Smooth muscle cell (in vitro differentiated cells): ENCODE results near the gene RAB11FIP4. TPM values are rescaled to one million over a fixed set of nuclear protein-coding genes. Genes with fewer than 3 reads are reported as not detected.

Experiments used
- DNase-seq: peaks from one replicate; lab custom pipeline; 2025; ENCODE audit not compliant: unreplicated experiment; lab: John Stamatoyannopoulos, UW
- H2AFZ ChIP-seq: fragments of 200-600 bp; sonication (generic); 2 replicates; pipeline ENCODE4 v1.6.0; 2016; ENCODE audit warnings: antibody characterized with exemption, low read depth, mild to moderate bottlenecking
- H3F3A ChIP-seq: fragments of 200-600 bp; sonication (generic); 2 replicates; pipeline ENCODE4 v1.6.0; 2017; ENCODE audit warnings: antibody characterized with exemption, low read depth
- H3K27ac ChIP-seq: fragments of 200-600 bp; sonication (generic); 2 replicates; pipeline ENCODE4 v1.5.1; 2016; ENCODE audit warnings: low read depth, mild to moderate bottlenecking
- H3K27me3 ChIP-seq: fragments of 200-600 bp; sonication (generic); 2 replicates; pipeline ENCODE4 v1.6.1; 2016; ENCODE audit warnings: low read depth, mild to moderate bottlenecking
- H3K36me3 ChIP-seq: fragments of 200-600 bp; sonication (generic); 2 replicates; pipeline ENCODE4 v1.5.1; 2016; ENCODE audit warnings: low read depth
- H3K4me1 ChIP-seq: fragments of 200-600 bp; sonication (generic); 2 replicates; pipeline ENCODE4 v1.5.1; 2016; ENCODE audit warnings: low read depth
- H3K4me2 ChIP-seq: fragments of 200-600 bp; sonication (generic); 2 replicates; pipeline ENCODE4 v1.6.0; 2016; ENCODE audit warnings: mild to moderate bottlenecking
- H3K4me3 ChIP-seq: fragments of 200-600 bp; sonication (generic); 2 replicates; pipeline ENCODE4 v1.5.1; 2016; ENCODE audit warnings: mild to moderate bottlenecking
- H3K79me2 ChIP-seq: fragments of 200-600 bp; sonication (generic); 2 replicates; pipeline ENCODE4 v1.6.0; 2016; ENCODE audit warnings: low read depth, mild to moderate bottlenecking
- H3K9ac ChIP-seq: fragments of 200-600 bp; sonication (generic); 2 replicates; pipeline ENCODE4 v1.6.0; 2016; ENCODE audit warnings: low read depth
- H3K9me3 ChIP-seq: fragments of 200-600 bp; sonication (generic); replicated peaks from 2 replicates; pipeline ENCODE4 v1.5.1; 2016; ENCODE audit warnings: low read depth
- H4K20me1 ChIP-seq: fragments of 200-600 bp; sonication (generic); 2 replicates; pipeline ENCODE4 v1.6.0; 2016; ENCODE audit warnings: low read depth
- WGBS: methylation state at CpG from one replicate; pipeline ENCODE4 v1.1.7; 2016; ENCODE audit warnings: low lambda C conversion rate; 5-methylcytosine and 5-hydroxymethylcytosine counted together
- polyA plus RNA-seq: library from polyadenylated mRNA; unstranded; fragments of >200 nt; fragmentation: Nextera tagmentation; extraction: Ambion mirVana; gene quantifications from 2 replicates; pipeline ENCODE4 v1.2.1, GENCODE V29; 2016
- total RNA-seq: library from RNA; depleted of rRNA; stranded (reverse); fragments of >200 nt; gene quantifications from 2 replicates; pipeline ENCODE4 v1.2.3, GENCODE V29; 2014
- TF ChIP-seq, protein P1 (sequence below): fragments of 200-600 bp; sonication (generic); IDR thresholded peaks from 2 replicates; pipeline ENCODE4 v1.5.1; 2017; ENCODE audit warnings: borderline replicate concordance, mild to moderate bottlenecking, antibody characterized with exemption; ENCODE audit not compliant: insufficient read depth, poor library complexity, severe bottlenecking

Gene RAB11FIP4
- total and polyA plus RNA-seq, 2 experiments from 2014 or later = 0.42 to 2.9 TPM

DNA sequence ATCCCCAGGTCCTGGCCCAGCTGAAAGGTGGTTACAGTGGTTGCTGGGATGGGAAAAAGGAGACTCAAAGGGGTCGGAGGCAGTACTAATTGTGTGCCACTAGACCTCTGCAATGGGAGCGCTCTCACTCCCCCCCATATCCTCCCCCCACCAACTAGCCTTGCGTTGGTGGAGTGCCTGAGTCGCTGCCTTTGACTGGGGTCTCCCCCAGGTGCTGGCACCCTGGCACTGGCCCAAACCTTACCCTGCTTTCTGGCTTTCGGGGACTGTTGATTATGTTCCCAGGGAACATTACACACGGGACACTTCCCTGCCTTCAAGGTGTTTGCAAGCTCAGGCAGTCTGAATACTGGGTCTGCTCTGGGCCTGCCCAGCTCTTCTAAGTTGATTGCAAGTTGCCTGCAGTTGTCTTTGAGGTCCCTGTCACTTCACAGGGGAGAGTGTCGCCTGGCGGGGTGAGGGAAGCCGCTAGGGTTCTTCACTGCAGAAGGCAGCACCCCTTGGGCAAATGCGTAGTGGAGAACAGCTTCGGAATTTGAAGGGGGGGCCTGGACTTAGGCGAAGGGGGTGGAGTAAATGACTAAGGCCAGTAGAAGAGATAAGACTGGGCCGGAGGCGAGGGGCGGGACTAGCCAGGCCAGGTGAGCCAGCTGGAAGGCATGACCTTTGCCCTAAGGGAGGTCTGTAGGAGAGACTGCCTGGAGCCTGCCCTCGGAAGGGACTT is 98.0 kb downstream of the RAB11FIP4 start:
- no peak overlapping the region for H3K9ac ChIP-seq
- H3K36me3 ChIP-seq = no peaks in the 10 kb centered on the region
- WGBS = 27% methylated on average over 16 of the region's 16 CpGs
- H3K79me2 ChIP-seq = no peaks in the 10 kb centered on the region
- no peak overlapping the region for H3K27ac ChIP-seq
- peaks cover 11% of the 10 kb centered on the region for H3K4me1 ChIP-seq
- H3K4me2 ChIP-seq = peak overlapping the region; percentile 8
- H3K9me3 ChIP-seq = no peaks in the 10 kb centered on the region
- DNase-seq = no peak
- peaks cover 30% of the 10 kb centered on the region for H3K27me3 ChIP-seq
- peak overlapping the region; percentile 64 for H3K4me3 ChIP-seq
- H3F3A ChIP-seq = peaks cover 3% of the 10 kb centered on the region
- H2AFZ ChIP-seq = no peak overlapping the region
- TF ChIP-seq, protein P1, sequence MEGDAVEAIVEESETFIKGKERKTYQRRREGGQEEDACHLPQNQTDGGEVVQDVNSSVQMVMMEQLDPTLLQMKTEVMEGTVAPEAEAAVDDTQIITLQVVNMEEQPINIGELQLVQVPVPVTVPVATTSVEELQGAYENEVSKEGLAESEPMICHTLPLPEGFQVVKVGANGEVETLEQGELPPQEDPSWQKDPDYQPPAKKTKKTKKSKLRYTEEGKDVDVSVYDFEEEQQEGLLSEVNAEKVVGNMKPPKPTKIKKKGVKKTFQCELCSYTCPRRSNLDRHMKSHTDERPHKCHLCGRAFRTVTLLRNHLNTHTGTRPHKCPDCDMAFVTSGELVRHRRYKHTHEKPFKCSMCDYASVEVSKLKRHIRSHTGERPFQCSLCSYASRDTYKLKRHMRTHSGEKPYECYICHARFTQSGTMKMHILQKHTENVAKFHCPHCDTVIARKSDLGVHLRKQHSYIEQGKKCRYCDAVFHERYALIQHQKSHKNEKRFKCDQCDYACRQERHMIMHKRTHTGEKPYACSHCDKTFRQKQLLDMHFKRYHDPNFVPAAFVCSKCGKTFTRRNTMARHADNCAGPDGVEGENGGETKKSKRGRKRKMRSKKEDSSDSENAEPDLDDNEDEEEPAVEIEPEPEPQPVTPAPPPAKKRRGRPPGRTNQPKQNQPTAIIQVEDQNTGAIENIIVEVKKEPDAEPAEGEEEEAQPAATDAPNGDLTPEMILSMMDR = no peak
- H4K20me1 ChIP-seq = peaks cover 18% of the 10 kb centered on the region

DNA sequence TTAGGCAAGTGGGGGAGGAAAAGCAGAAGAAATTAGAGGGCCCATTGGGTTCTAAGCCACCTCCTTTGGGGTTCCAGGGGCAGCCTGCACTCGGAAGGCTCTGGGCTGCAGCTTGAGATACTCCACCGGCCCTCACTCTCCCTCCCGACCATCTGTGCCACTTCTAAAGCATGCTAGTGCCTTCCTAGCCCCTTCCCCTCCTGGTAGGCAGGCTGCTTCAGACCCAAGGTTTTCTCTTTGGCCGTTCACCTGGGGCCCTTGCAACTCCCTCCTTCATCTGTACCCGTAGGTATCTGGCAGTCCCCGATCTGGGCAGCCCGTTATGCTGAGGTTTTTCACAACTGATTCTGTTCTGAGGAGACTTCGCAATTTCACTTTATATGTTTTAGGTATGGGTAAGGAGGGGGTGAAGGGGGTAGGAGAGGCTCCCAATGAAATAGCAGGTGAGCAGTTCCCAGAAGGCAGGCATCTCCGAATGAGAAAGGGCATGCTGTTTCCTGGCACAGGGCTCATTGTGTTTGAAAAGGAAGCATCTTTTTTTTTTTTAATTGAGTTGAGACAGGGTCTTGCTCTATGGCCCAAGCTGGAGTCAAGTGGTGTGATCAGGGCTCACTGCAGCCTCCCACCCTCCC is 98.7 kb downstream of the RAB11FIP4 start:
- peak overlapping the region; percentile 64 for H3K4me3 ChIP-seq
- no peak overlapping the region for H3K4me2 ChIP-seq
- WGBS = 69% methylated on average over 9 of the region's 9 CpGs
- H3K27me3 ChIP-seq = peaks cover 30% of the 10 kb centered on the region
- H3F3A ChIP-seq = peaks cover 3% of the 10 kb centered on the region
- TF ChIP-seq, protein P1 = no peak
- H3K79me2 ChIP-seq = no peaks in the 10 kb centered on the region
- no peak for DNase-seq
- H3K36me3 ChIP-seq = no peaks in the 10 kb centered on the region
- no peak overlapping the region for H3K9ac ChIP-seq
- no peak overlapping the region for H3K27ac ChIP-seq
- H3K4me1 ChIP-seq = peaks cover 11% of the 10 kb centered on the region
- H4K20me1 ChIP-seq = peaks cover 23% of the 10 kb centered on the region
- H3K9me3 ChIP-seq = no peaks in the 10 kb centered on the region
- H2AFZ ChIP-seq = no peak overlapping the region

DNA sequence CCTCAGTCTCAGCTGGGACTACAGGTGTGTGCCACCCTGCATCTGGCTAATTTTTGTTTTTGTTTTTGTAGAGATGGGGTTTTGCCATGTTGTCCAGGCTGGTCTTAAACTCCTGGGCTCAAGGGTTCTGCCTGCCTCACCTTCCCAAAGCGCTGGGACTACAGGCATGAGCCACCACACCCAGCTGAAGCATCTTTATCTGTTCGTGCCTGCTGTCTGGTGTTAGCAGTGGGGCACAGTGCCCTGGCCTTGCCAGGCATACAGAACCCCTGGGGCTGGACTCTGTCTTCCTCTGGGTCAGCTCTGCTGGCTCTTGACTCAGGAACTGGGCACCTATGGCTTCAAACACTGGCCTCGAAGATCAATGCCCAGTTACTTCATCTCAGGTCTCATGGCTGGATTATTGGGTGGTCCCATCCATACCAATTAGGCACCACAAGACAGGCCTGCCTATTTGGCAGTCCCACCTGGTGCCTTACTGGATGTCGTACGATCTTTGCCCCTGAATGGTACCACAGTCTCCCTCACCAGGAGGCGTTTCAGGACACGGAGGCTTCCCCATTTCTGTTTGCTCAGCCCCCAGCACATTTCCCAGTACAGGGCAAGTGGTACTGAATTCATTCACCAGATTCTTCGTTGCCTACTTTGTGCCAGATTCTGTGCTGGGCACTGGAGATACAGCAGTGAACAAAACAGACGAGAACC is 99.3 kb downstream of the RAB11FIP4 start:
- H3K9ac ChIP-seq = no peak overlapping the region
- WGBS = 97% methylated on average over 9 of the region's 9 CpGs
- H3K27me3 ChIP-seq = peaks cover 30% of the 10 kb centered on the region
- no peak overlapping the region for H3K4me2 ChIP-seq
- H3K4me3 ChIP-seq = no peak overlapping the region
- no peaks in the 10 kb centered on the region for H3K79me2 ChIP-seq
- H4K20me1 ChIP-seq = peaks cover 23% of the 10 kb centered on the region
- DNase-seq = no peak
- no peak overlapping the region for H2AFZ ChIP-seq
- H3F3A ChIP-seq = peaks cover 3% of the 10 kb centered on the region
- H3K9me3 ChIP-seq = no peaks in the 10 kb centered on the region
- no peaks in the 10 kb centered on the region for H3K36me3 ChIP-seq
- H3K4me1 ChIP-seq = peaks cover 11% of the 10 kb centered on the region
- TF ChIP-seq, protein P1 = no peak
- no peak overlapping the region for H3K27ac ChIP-seq
